ENCODE data around the gene SHANK2.

SHANK2 gene

GRCh38 chr11:71252269-71252769 is at the start of gene SHANK2:
TSS of gene SHANK2 (minus strand) at chr11:71252577. CDS start at chr11:71147326, 105,251 bp downstream.
- DNase-seq (no peak), ATAC-seq (no peak)

- ATAC-seq (no peak), DNase-seq (no peak)
Observed at GRCh38 chr11:71301858-71302533, 49.6 kb upstream of the SHANK2 start.

GRCh38 chr11:71301046-71301857 is 48.9 kb upstream of the SHANK2 start:
- DNase-seq (no peak), ATAC-seq (no peak)

- ATAC-seq (no peak), DNase-seq (no peak)
Observed at GRCh38 chr11:71300187-71300586, 47.8 kb upstream of the SHANK2 start.

GRCh38 chr11:71298761-71299181 is 46.4 kb upstream of the SHANK2 start:
- DNase-seq (no peak), ATAC-seq (no peak)

- ATAC-seq (no peak), DNase-seq (no peak)
Observed at GRCh38 chr11:71298016-71298550, 45.7 kb upstream of the SHANK2 start.

- DNase-seq = no peak
- ATAC-seq = no peak
Observed at GRCh38 chr11:71294846-71295600, 42.6 kb upstream of the SHANK2 start.

- no peak for DNase-seq
Observed at GRCh38 chr11:71293961-71294782, 41.8 kb upstream of the SHANK2 start.

GRCh38 chr11:71286701-71287643 is 34.6 kb upstream of the SHANK2 start:
- ATAC-seq (no peak), DNase-seq (no peak)

More at GRCh38 chr11:71293961-71294782, 41.8 kb upstream of the SHANK2 start:
- ATAC-seq = no peak

GRCh38 chr11:71285111-71285510 is 32.7 kb upstream of the SHANK2 start:
- ATAC-seq (no peak), DNase-seq (no peak)

- ATAC-seq (no peak), DNase-seq (no peak)
Observed at GRCh38 chr11:71284525-71285092, 32.2 kb upstream of the SHANK2 start.

- ATAC-seq = no peak
- DNase-seq = no peak
Observed at GRCh38 chr11:71283971-71284441, 31.6 kb upstream of the SHANK2 start.

- DNase-seq (no peak), ATAC-seq (no peak)
Observed at GRCh38 chr11:71282581-71283351, 30.4 kb upstream of the SHANK2 start.

- DNase-seq (no peak), ATAC-seq (no peak)
Observed at GRCh38 chr11:71281831-71282230, 29.5 kb upstream of the SHANK2 start.

GRCh38 chr11:71281204-71281603 is 28.8 kb upstream of the SHANK2 start:
- DNase-seq = no peak

GRCh38 chr11:71279916-71280645 is 27.7 kb upstream of the SHANK2 start:
- DNase-seq (no peak), ATAC-seq (no peak)

More at GRCh38 chr11:71281204-71281603, 28.8 kb upstream of the SHANK2 start:
- ATAC-seq = no peak

GRCh38 chr11:71272161-71272560 is 19.8 kb upstream of the SHANK2 start:
- ATAC-seq = no peak
- no peak for DNase-seq
